Cardiac fibroblast (primary cell): ENCODE results near the gene XPNPEP3.
A peak's percentile ranks its signal among the peaks of the same experiment; 100 is the strongest.

Experiments used
- DNase-seq, 2 donors: peaks; one replicate each; pipeline versions ENCODE4 v3.0.0 to v3.0.0-alpha.2; 2010; ENCODE audit warnings: low read depth in 2 of 2
- H3K4me3 ChIP-seq, 2 donors: replicated peaks in 1 of 2; 1 replicate in 1 of 2; 2 replicates in 1 of 2; pipeline ENCODE4 v1.5.1; 2011; ENCODE audit warnings: low read depth in 2 of 2, low read length in 2 of 2, mild to moderate bottlenecking in 2 of 2, moderate library complexity in 1 of 2
- TF ChIP-seq, protein P1 (sequence below): IDR thresholded peaks from one replicate; pipeline ENCODE4 v1.5.1; 2011; ENCODE audit warnings: low read depth, mild to moderate bottlenecking, low read length, inconsistent platforms

Gene XPNPEP3

DNA sequence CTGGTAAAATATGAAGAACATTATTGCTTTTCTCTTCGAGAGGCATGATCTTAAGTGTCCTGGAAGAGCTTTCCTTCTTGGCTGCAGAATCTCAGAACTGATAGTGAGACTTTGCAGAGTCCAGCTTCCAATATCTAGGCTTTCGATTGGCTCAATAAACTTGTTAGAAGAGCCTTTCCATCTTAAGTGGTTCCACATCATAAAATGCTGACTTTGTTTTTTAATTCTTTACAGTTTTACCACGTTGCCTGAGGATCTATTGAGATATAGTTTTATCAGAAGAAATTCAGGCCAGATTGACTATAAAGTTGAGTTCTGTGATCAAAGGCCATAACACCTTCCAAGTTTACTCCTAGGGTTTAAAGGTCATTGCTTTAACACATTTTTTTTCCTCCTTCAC, 20.5 kb downstream of the XPNPEP3 start:
- no peak for DNase-seq
- TF ChIP-seq, protein P1, sequence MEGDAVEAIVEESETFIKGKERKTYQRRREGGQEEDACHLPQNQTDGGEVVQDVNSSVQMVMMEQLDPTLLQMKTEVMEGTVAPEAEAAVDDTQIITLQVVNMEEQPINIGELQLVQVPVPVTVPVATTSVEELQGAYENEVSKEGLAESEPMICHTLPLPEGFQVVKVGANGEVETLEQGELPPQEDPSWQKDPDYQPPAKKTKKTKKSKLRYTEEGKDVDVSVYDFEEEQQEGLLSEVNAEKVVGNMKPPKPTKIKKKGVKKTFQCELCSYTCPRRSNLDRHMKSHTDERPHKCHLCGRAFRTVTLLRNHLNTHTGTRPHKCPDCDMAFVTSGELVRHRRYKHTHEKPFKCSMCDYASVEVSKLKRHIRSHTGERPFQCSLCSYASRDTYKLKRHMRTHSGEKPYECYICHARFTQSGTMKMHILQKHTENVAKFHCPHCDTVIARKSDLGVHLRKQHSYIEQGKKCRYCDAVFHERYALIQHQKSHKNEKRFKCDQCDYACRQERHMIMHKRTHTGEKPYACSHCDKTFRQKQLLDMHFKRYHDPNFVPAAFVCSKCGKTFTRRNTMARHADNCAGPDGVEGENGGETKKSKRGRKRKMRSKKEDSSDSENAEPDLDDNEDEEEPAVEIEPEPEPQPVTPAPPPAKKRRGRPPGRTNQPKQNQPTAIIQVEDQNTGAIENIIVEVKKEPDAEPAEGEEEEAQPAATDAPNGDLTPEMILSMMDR = no peak
- H3K4me3 ChIP-seq = no peak overlapping the region

DNA sequence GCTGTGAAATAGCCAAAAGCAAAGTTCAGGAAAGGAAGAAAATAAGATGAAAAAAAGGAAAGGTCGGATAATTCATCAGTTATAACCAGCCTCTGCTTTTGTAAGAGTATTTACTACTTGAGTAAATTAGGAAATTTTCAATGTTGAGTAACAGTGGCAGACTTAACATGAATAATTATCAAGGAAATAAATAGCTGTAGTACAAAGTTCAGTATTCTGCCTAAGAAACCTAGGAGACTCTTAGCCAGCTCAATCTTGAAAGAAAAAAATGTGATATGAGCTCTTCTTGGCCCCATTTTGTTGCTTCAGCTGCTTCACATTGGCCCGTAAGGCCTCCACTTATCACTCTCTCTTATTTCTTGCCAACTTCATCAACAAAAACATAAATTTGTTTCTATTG, 22.0 kb downstream of the XPNPEP3 start:
- no peak for DNase-seq
- H3K4me3 ChIP-seq = no peak overlapping the region
- TF ChIP-seq, protein P1 = no peak

GRCh38 chr22:40889116-40889515, 32.2 kb downstream of the XPNPEP3 start:
- H3K4me3 ChIP-seq = no peak overlapping the region
- TF ChIP-seq, protein P1 = no peak
- DNase-seq = no peak

DNA sequence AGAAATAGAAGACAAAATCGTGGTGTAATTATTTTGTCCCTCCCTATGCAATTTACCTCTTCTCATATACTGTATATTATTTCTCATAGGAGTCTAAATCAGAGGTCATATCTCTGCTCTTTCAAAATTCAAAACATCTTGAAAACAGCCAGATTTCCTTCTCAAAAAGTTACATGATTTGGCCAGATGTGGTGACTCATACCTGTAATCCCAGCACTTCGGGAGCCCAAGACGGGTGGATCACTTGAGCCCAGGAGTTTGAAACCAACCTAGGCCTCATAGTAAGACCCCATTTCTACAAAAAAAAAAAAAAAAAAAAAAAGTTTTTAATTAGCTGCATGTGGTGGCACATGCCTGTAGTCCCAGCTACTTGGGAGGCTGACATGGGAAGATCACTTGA, 33.9 kb downstream of the XPNPEP3 start:
- peak in 1 of 2 donors; percentile 34 for DNase-seq
- no peak overlapping the region for H3K4me3 ChIP-seq

DNA sequence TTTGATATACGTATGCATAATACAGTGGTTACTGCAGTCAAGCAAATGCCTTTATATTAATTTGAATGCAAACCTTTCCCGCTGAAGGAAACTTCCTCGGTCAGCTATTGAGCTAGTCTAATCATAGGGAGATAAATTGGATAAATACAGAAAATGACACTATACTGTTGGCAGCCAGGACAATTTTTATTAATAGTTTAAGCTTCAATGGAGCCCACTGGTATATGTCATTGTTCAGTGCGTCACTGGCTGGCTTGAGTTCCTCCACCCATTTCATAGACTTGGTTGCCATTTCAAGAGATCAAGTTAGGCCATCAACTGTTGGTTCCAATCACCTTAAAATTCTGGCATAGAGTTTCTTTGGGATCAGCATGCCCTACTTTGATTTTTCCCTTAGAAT, 37.5 kb downstream of the XPNPEP3 start:
- DNase-seq = no peak
- no peak overlapping the region for H3K4me3 ChIP-seq
- TF ChIP-seq, protein P1 = no peak

More for the DNA sequence above, 33.9 kb downstream of the XPNPEP3 start:
- TF ChIP-seq, protein P1 = no peak

- no peak overlapping the region for H3K4me3 ChIP-seq
- TF ChIP-seq, protein P1 = peak; percentile 48
- DNase-seq = peak; percentile 70 to 72
Observed at GRCh38 chr22:40898850-40899357, 42.0 kb downstream of the XPNPEP3 start.

DNA sequence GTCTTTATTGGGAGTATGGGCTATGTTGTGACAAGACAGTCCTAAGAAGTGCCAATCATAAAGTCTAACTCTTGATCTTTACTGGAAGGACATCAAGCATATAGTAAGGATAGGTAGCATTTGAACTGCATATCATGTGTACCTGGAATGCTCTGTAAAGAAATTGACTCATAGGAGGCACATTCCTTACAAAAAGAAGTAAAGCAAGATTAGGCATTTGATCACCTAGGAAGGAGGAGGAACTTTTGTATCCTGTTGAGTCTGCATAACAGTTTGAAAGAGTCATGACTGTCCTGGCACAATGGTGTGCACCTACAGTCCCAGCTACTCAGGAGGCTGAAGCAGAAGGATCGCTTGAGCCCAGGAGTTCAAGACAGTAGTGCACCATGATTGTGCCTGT, 47.2 kb downstream of the XPNPEP3 start:
- no peak for DNase-seq
- TF ChIP-seq, protein P1 = no peak
- H3K4me3 ChIP-seq = no peak overlapping the region
